IMR-90 (cell line): ENCODE data around the gene ZZZ3.

Source experiments
- BHLHE40 ChIP-seq: fragments of 150-350 bp; IDR thresholded peaks from 2 replicates; pipeline ENCODE4 v1.6.1; 2016; ENCODE audit warnings: mild to moderate bottlenecking, low read depth, low read length
- CEBPB ChIP-seq: IDR thresholded peaks from 2 replicates; pipeline ENCODE4 v1.6.1; 2012; ENCODE audit warnings: low read depth, low read length, improper control_type of control experiment
- CHD1 ChIP-seq: IDR thresholded peaks from 2 replicates; pipeline ENCODE4 v1.6.1; 2012; ENCODE audit warnings: low read depth, low read length, improper control_type of control experiment
- MAFK ChIP-seq: IDR thresholded peaks from 2 replicates; pipeline ENCODE4 v1.6.1; 2012; ENCODE audit warnings: low read depth, low read length, improper control_type of control experiment
- MXI1 ChIP-seq: IDR thresholded peaks from 2 replicates; pipeline ENCODE4 v1.6.1; 2012; ENCODE audit warnings: low read depth, mild to moderate bottlenecking, low read length, moderate library complexity, borderline replicate concordance
- NFE2L2 ChIP-seq: fragments of 150-350 bp; IDR thresholded peaks from 2 replicates; pipeline ENCODE4 v1.6.1; 2016; ENCODE audit warnings: low read depth, mild to moderate bottlenecking, low read length
- POLR2A ChIP-seq: IDR thresholded peaks from 2 replicates; pipeline ENCODE4 v1.6.1; 2012; ENCODE audit warnings: mild to moderate bottlenecking, low read depth, low read length
- RAD21 ChIP-seq: IDR thresholded peaks from 2 replicates; pipeline ENCODE4 v1.6.1; 2012; ENCODE audit warnings: low read length, improper control_type of control experiment
- RCOR1 ChIP-seq: IDR thresholded peaks from 2 replicates; pipeline ENCODE4 v1.6.1; 2012; ENCODE audit warnings: mild to moderate bottlenecking, low read length, improper control_type of control experiment; ENCODE audit not compliant: insufficient replicate concordance
- SMC3 ChIP-seq: fragments of 150-350 bp; IDR thresholded peaks from 2 replicates; pipeline ENCODE4 v1.6.1; 2016; ENCODE audit warnings: low read depth, mild to moderate bottlenecking, antibody characterized with exemption, low read length, moderate library complexity
- TF ChIP-seq, protein P1 (sequence below): fragments of 150-350 bp; IDR thresholded peaks from 2 replicates; pipeline ENCODE4 v1.6.1; 2016; ENCODE audit warnings: low read depth, mild to moderate bottlenecking, low read length, moderate library complexity, borderline replicate concordance
- TF ChIP-seq, protein P2 (sequence below): conservative IDR thresholded peaks from 2 replicates; pipeline ENCODE4 v1.5.1; 2012; ENCODE audit warnings: mild to moderate bottlenecking, low read depth, low read length, improper control_type of control experiment
- TF ChIP-seq, protein P3 (sequence below): fragments of 150-350 bp; IDR thresholded peaks from 2 replicates; pipeline ENCODE4 v1.6.1; 2017; ENCODE audit warnings: mild to moderate bottlenecking, antibody characterized with exemption, low read length, low read depth

DNA sequence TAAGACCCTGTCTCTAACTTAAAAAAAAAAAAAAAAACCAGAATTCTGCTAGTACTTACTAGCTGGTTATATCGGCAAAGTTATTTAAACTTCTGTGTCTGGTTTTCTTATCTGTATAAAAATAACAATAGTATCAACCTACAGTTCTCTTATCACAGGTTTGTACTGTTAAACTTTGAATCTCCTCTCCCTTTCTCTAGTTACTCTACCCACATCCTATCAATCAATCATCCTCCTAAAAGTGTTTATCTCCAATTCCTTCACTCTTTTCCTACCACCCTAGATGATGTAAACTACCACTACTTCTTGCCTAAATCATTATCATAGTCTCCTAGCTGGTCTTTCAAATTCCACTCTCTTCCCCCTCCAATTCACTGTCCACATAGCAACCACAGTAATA lies 49.6 kb upstream of the ZZZ3 start:
- TF ChIP-seq POLR2A, result no peak
- TF ChIP-seq, protein P1, sequence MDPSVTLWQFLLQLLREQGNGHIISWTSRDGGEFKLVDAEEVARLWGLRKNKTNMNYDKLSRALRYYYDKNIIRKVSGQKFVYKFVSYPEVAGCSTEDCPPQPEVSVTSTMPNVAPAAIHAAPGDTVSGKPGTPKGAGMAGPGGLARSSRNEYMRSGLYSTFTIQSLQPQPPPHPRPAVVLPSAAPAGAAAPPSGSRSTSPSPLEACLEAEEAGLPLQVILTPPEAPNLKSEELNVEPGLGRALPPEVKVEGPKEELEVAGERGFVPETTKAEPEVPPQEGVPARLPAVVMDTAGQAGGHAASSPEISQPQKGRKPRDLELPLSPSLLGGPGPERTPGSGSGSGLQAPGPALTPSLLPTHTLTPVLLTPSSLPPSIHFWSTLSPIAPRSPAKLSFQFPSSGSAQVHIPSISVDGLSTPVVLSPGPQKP, result no peak
- TF ChIP-seq, protein P2, sequence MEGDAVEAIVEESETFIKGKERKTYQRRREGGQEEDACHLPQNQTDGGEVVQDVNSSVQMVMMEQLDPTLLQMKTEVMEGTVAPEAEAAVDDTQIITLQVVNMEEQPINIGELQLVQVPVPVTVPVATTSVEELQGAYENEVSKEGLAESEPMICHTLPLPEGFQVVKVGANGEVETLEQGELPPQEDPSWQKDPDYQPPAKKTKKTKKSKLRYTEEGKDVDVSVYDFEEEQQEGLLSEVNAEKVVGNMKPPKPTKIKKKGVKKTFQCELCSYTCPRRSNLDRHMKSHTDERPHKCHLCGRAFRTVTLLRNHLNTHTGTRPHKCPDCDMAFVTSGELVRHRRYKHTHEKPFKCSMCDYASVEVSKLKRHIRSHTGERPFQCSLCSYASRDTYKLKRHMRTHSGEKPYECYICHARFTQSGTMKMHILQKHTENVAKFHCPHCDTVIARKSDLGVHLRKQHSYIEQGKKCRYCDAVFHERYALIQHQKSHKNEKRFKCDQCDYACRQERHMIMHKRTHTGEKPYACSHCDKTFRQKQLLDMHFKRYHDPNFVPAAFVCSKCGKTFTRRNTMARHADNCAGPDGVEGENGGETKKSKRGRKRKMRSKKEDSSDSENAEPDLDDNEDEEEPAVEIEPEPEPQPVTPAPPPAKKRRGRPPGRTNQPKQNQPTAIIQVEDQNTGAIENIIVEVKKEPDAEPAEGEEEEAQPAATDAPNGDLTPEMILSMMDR, result no peak
- no peak for TF ChIP-seq RAD21
- no peak for TF ChIP-seq BHLHE40
- no peak for TF ChIP-seq CEBPB
- no peak for TF ChIP-seq MAFK
- no peak for TF ChIP-seq SMC3
- no peak for TF ChIP-seq MXI1
- TF ChIP-seq, protein P3, sequence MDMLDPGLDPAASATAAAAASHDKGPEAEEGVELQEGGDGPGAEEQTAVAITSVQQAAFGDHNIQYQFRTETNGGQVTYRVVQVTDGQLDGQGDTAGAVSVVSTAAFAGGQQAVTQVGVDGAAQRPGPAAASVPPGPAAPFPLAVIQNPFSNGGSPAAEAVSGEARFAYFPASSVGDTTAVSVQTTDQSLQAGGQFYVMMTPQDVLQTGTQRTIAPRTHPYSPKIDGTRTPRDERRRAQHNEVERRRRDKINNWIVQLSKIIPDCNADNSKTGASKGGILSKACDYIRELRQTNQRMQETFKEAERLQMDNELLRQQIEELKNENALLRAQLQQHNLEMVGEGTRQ, result no peak
- TF ChIP-seq RCOR1, result no peak
- no peak for TF ChIP-seq NFE2L2
- no peak for TF ChIP-seq CHD1
